H1 (cell line): Measurements from ENCODE around the gene PYGB. TPM values are rescaled to one million over a fixed set of nuclear protein-coding genes. Genes with fewer than 3 reads are reported as not detected.

Source experiments
- HDAC2 ChIP-seq, 2 experiments: fragments of 300-600 bp in 1 of 2; sonication (generic) in 1 of 2; IDR thresholded peaks; 2 replicates each; pipeline ENCODE4 v1.6.1; 2011 to 2012; ENCODE audit warnings: low read depth in 2 of 2, low read length in 2 of 2, mild to moderate bottlenecking in 2 of 2, moderate library complexity in 2 of 2, borderline replicate concordance in 1 of 2, inconsistent platforms in 1 of 2
- JUND ChIP-seq: IDR thresholded peaks from 2 replicates; pipeline ENCODE4 v1.6.1; 2011; ENCODE audit warnings: mild to moderate bottlenecking, improper control_type of control experiment, low read length
- KDM1A ChIP-seq: fragments of 200-600, 300-600 bp; sonication (generic); IDR thresholded peaks from 2 replicates; pipeline ENCODE4 v1.7.1; 2016; ENCODE audit warnings: mild to moderate bottlenecking, low read length, borderline replicate concordance
- NANOG ChIP-seq: IDR thresholded peaks from 2 replicates; pipeline ENCODE4 v1.6.1; 2011; ENCODE audit warnings: low read length, low read depth, mild to moderate bottlenecking, inconsistent platforms; ENCODE audit not compliant: insufficient read depth, poor library complexity, severe bottlenecking
- POLR2A ChIP-seq, 2 experiments: IDR thresholded peaks; 1 replicate in 1 of 2; 2 replicates in 1 of 2; pipeline ENCODE4 v1.6.1; 2011; ENCODE audit warnings: low read depth in 2 of 2, low read length in 2 of 2, mild to moderate bottlenecking in 2 of 2; ENCODE audit errors: control extremely low read depth in 1 of 2
- YY1 ChIP-seq: IDR thresholded peaks from 2 replicates; pipeline ENCODE4 v1.6.1; 2011; ENCODE audit warnings: low read depth, mild to moderate bottlenecking, low read length
- polyA plus RNA-seq, 7 experiments: library from polyadenylated mRNA; depleted of rRNA in 3 of 7; stranded (reverse) in 5 of 7; unstranded in 2 of 7; fragments of >200 nt in 5 of 7; fragments of 200-250 nt in 2 of 7; gene quantifications; 1 replicate in 5 of 7; 2 replicates in 1 of 7; 4 replicates in 1 of 7; pipeline versions ENCODE4 v1.2.1 to v1.2.3, GENCODE V29; 2011 to 2013; ENCODE audit warnings: missing spikeins in 2 of 7, mixed read lengths in 2 of 7
- total RNA-seq: library from RNA; stranded (reverse); fragmentation: NEBNext Ultra II Directional; extraction: Animal tissue kit (Norgen Biotek cat#: 25700); gene quantifications from 2 replicates; pipeline ENCODE4 v1.2.1, GENCODE V29; 2021
- TF ChIP-seq, protein P1 (sequence below): fragments of 300-600 bp; sonication (generic); IDR thresholded peaks from 2 replicates; pipeline ENCODE4 v1.7.1; 2012; ENCODE audit warnings: low read length, moderate library complexity, mild to moderate bottlenecking, inconsistent platforms; ENCODE audit not compliant: insufficient replicate concordance

PYGB gene
- total and polyA plus RNA-seq, 2 of the 8 experiments (the other 6 are each of a cell fraction or from before 2014, with no cell fraction given): 26.6 to 56.0 TPM

DNA sequence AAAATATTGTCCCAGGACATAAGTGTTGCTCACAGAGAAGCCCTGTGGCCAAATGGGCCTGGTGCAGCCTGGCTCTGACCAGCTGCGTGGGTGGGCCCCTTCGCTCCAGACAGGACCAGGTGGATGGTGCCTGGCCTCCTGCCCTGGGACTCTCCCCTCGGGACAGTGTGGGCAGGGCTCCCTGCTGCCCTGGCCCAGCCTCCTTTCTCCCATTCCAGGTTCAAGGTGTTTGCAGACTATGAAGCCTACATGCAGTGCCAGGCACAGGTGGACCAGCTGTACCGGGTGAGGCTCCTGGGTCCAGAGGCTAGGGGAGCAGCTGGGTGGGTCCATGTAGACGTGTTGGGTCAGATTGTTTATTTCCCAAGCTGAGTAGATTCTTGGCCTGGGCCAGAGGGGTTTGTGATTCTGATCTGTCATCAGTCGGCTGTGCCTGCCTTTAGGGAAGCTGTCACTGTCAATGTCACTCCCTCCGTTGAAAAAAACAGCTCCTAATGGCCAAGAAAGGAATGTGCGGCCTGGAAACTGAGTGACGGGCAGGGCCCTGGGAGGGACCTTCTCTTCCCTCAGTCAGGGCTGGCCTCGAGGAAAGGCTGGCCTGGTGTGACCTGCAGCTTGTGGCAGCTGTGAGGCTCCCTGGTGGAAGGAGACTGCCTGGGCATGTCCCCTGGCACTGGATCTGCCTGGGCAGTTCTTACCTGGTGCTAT is 47.7 kb downstream of the PYGB start (continued):
- TF ChIP-seq POLR2A (IDR thresholded peaks at IDR 0.05; ENCODE audit: control extremely low read depth in 1 of 2, low read depth in 2 of 2, low read length in 2 of 2) (peak; percentile 21 to 47; a peak in 1 of 3 replicates), NANOG (no peak), YY1 (no peak), JUND (no peak), HDAC2 (IDR thresholded peaks at IDR 0.05; ENCODE audit: borderline replicate concordance in 1 of 2, low read depth in 2 of 2, low read length in 2 of 2) (no peak), KDM1A (no peak)
- TF ChIP-seq, protein P1, sequence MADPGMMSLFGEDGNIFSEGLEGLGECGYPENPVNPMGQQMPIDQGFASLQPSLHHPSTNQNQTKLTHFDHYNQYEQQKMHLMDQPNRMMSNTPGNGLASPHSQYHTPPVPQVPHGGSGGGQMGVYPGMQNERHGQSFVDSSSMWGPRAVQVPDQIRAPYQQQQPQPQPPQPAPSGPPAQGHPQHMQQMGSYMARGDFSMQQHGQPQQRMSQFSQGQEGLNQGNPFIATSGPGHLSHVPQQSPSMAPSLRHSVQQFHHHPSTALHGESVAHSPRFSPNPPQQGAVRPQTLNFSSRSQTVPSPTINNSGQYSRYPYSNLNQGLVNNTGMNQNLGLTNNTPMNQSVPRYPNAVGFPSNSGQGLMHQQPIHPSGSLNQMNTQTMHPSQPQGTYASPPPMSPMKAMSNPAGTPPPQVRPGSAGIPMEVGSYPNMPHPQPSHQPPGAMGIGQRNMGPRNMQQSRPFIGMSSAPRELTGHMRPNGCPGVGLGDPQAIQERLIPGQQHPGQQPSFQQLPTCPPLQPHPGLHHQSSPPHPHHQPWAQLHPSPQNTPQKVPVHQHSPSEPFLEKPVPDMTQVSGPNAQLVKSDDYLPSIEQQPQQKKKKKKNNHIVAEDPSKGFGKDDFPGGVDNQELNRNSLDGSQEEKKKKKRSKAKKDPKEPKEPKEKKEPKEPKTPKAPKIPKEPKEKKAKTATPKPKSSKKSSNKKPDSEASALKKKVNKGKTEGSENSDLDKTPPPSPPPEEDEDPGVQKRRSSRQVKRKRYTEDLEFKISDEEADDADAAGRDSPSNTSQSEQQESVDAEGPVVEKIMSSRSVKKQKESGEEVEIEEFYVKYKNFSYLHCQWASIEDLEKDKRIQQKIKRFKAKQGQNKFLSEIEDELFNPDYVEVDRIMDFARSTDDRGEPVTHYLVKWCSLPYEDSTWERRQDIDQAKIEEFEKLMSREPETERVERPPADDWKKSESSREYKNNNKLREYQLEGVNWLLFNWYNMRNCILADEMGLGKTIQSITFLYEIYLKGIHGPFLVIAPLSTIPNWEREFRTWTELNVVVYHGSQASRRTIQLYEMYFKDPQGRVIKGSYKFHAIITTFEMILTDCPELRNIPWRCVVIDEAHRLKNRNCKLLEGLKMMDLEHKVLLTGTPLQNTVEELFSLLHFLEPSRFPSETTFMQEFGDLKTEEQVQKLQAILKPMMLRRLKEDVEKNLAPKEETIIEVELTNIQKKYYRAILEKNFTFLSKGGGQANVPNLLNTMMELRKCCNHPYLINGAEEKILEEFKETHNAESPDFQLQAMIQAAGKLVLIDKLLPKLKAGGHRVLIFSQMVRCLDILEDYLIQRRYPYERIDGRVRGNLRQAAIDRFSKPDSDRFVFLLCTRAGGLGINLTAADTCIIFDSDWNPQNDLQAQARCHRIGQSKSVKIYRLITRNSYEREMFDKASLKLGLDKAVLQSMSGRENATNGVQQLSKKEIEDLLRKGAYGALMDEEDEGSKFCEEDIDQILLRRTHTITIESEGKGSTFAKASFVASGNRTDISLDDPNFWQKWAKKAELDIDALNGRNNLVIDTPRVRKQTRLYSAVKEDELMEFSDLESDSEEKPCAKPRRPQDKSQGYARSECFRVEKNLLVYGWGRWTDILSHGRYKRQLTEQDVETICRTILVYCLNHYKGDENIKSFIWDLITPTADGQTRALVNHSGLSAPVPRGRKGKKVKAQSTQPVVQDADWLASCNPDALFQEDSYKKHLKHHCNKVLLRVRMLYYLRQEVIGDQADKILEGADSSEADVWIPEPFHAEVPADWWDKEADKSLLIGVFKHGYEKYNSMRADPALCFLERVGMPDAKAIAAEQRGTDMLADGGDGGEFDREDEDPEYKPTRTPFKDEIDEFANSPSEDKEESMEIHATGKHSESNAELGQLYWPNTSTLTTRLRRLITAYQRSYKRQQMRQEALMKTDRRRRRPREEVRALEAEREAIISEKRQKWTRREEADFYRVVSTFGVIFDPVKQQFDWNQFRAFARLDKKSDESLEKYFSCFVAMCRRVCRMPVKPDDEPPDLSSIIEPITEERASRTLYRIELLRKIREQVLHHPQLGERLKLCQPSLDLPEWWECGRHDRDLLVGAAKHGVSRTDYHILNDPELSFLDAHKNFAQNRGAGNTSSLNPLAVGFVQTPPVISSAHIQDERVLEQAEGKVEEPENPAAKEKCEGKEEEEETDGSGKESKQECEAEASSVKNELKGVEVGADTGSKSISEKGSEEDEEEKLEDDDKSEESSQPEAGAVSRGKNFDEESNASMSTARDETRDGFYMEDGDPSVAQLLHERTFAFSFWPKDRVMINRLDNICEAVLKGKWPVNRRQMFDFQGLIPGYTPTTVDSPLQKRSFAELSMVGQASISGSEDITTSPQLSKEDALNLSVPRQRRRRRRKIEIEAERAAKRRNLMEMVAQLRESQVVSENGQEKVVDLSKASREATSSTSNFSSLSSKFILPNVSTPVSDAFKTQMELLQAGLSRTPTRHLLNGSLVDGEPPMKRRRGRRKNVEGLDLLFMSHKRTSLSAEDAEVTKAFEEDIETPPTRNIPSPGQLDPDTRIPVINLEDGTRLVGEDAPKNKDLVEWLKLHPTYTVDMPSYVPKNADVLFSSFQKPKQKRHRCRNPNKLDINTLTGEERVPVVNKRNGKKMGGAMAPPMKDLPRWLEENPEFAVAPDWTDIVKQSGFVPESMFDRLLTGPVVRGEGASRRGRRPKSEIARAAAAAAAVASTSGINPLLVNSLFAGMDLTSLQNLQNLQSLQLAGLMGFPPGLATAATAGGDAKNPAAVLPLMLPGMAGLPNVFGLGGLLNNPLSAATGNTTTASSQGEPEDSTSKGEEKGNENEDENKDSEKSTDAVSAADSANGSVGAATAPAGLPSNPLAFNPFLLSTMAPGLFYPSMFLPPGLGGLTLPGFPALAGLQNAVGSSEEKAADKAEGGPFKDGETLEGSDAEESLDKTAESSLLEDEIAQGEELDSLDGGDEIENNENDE: no peak
